IMR-90 (cell line): ENCODE results near the gene MYOCD. TPM values are rescaled to one million over a fixed set of nuclear protein-coding genes. Genes with fewer than 3 reads are reported as not detected.

Source experiments
- ATAC-seq: fragments of 200-7000 bp; cut with Tn5 transposase; 2 replicates; pipeline ENCODE4 v1.9.1; 2020; ENCODE audit warnings: low read depth, mild to moderate bottlenecking, moderate library complexity
- BruUV-seq: library from RNA; stranded (reverse); fragments of 400-500 nt; replicated peaks from 2 replicates; lab custom pipeline; 2021; lab: Mats Ljungman, UMichigan
- CTCF ChIA-PET: fragments of 300-600 bp; formaldehyde crosslinking; extraction: SDS; loops from one replicate; lab custom pipeline; 2021; ENCODE audit warnings: antibody characterized with exemption; lab: Yijun Ruan, JAX
- POLR2A ChIA-PET: fragments of 300-600 bp; sonication (Branson Sonifier 250); formaldehyde crosslinking; loops from one replicate; lab custom pipeline; 2022; ENCODE audit warnings: antibody characterized with exemption; ENCODE audit not compliant: unreplicated experiment; lab: Charles Lee
- DNase-seq: peaks from one replicate; pipeline ENCODE4 v3.0.0; 2013
- H2AFZ ChIP-seq: replicated peaks from 2 replicates; pipeline ENCODE3; 2013; ENCODE audit warnings: low read length, mild to moderate bottlenecking; ENCODE audit not compliant: poor library complexity
- H2AK5ac ChIP-seq: 2 replicates; pipeline ENCODE4 v1.6.1; 2013; ENCODE audit warnings: low read depth, low read length, inconsistent platforms
- H2AK9ac ChIP-seq: replicated peaks from 2 replicates; pipeline ENCODE3; 2013; ENCODE audit warnings: mild to moderate bottlenecking, low read depth, low read length, moderate library complexity; ENCODE audit not compliant: poor library complexity
- H2BK120ac ChIP-seq: 2 replicates; pipeline ENCODE4 v1.6.1; 2013; ENCODE audit warnings: low read depth, low read length, inconsistent platforms
- H2BK15ac ChIP-seq: 3 replicates; pipeline ENCODE4 v1.6.1; 2013; ENCODE audit warnings: low read depth, low read length, inconsistent platforms
- H2BK20ac ChIP-seq: 2 replicates; pipeline ENCODE4 v1.6.1; 2013; ENCODE audit warnings: low read depth, mild to moderate bottlenecking, inconsistent platforms, low read length, moderate library complexity
- H2BK5ac ChIP-seq: 2 replicates; pipeline ENCODE4 v1.6.1; 2013; ENCODE audit warnings: mild to moderate bottlenecking, low read depth, low read length, inconsistent platforms; ENCODE audit not compliant: poor library complexity, severe bottlenecking
- H3K14ac ChIP-seq: replicated peaks from 2 replicates; pipeline ENCODE4 v1.6.1; 2013; ENCODE audit warnings: low read depth, low read length, inconsistent platforms
- H3K18ac ChIP-seq: 2 replicates; pipeline ENCODE4 v1.6.1; 2013; ENCODE audit warnings: low read depth, low read length, control low read depth
- H3K23ac ChIP-seq: 2 replicates; pipeline ENCODE4 v1.6.1; 2013; ENCODE audit warnings: low read depth, low read length, inconsistent platforms
- H3K27ac ChIP-seq: 2 replicates; pipeline ENCODE4 v1.5.1; 2013; ENCODE audit warnings: mild to moderate bottlenecking, control low read depth, low read length; ENCODE audit not compliant: insufficient read depth
- H3K27me3 ChIP-seq: 2 replicates; pipeline ENCODE4 v1.6.1; 2013; ENCODE audit warnings: low read length; ENCODE audit not compliant: control insufficient read depth, insufficient read depth
- H3K36me3 ChIP-seq: 2 replicates; pipeline ENCODE4 v1.6.1; 2013; ENCODE audit warnings: low read length, mixed read lengths; ENCODE audit not compliant: control insufficient read depth, insufficient read depth
- H3K4ac ChIP-seq: 2 replicates; pipeline ENCODE4 v1.6.1; 2013; ENCODE audit warnings: low read depth, low read length, inconsistent platforms
- H3K4me1 ChIP-seq: 2 replicates; pipeline ENCODE4 v1.6.1; 2013; ENCODE audit warnings: low read length, mixed read lengths; ENCODE audit not compliant: control insufficient read depth, insufficient read depth
- H3K4me2 ChIP-seq: 2 replicates; pipeline ENCODE4 v1.6.1; 2013; ENCODE audit warnings: low read depth, mild to moderate bottlenecking, control low read depth, low read length, moderate library complexity
- H3K4me3 ChIP-seq: 2 replicates; pipeline ENCODE4 v1.5.1; 2013; ENCODE audit warnings: low read depth, mild to moderate bottlenecking, control low read depth, low read length, moderate library complexity; ENCODE audit not compliant: insufficient read depth
- H3K56ac ChIP-seq: 2 replicates; pipeline ENCODE4 v1.6.1; 2013; ENCODE audit warnings: low read length, inconsistent platforms; ENCODE audit not compliant: insufficient read depth; ENCODE audit errors: extremely low read depth
- H3K79me1 ChIP-seq, 2 experiments: 2 replicates each; pipeline ENCODE4 v1.6.1; 2013; ENCODE audit warnings: low read length in 2 of 2, inconsistent platforms in 1 of 2, low read depth in 1 of 2
- H3K9ac ChIP-seq: 2 replicates; pipeline ENCODE4 v1.6.1; 2013; ENCODE audit warnings: low read depth, low read length, control low read depth
- H3K9me1 ChIP-seq: 2 replicates; pipeline ENCODE4 v1.6.1; 2013; ENCODE audit warnings: low read length, inconsistent platforms; ENCODE audit not compliant: insufficient read depth
- H3K9me3 ChIP-seq: 2 replicates; pipeline ENCODE4 v1.6.1; 2013; ENCODE audit warnings: low read length; ENCODE audit not compliant: control insufficient read depth, insufficient read depth
- H4K20me1 ChIP-seq: 2 replicates; pipeline ENCODE4 v1.6.1; 2013; ENCODE audit warnings: low read length, inconsistent platforms; ENCODE audit not compliant: insufficient read depth
- H4K5ac ChIP-seq: 2 replicates; pipeline ENCODE4 v1.6.1; 2013; ENCODE audit warnings: mild to moderate bottlenecking, low read depth, low read length, control low read depth
- H4K8ac ChIP-seq, 2 experiments: 2 replicates each; pipeline ENCODE4 v1.6.1; 2013; ENCODE audit warnings: low read depth in 2 of 2, low read length in 2 of 2, control low read depth in 1 of 2, inconsistent platforms in 1 of 2
- H4K91ac ChIP-seq: 2 replicates; pipeline ENCODE4 v1.6.1; 2013; ENCODE audit warnings: low read depth, low read length, inconsistent platforms; ENCODE audit not compliant: insufficient read depth
- CEBPB ChIP-seq: IDR thresholded peaks from 2 replicates; pipeline ENCODE4 v1.6.1; 2012; ENCODE audit warnings: low read depth, low read length, improper control_type of control experiment
- FOS ChIP-seq: fragments of 150-350 bp; IDR thresholded peaks from 2 replicates; pipeline ENCODE4 v1.6.1; 2016; ENCODE audit warnings: low read depth, low read length
- WGBS, 2 experiments: methylation state at CpG; one replicate each; pipeline versions ENCODE4 v1.1.5 to v1.1.7; 2013; ENCODE audit warnings: missing lambda C conversion rate in 2 of 2; ENCODE audit not compliant: insufficient read length in 1 of 2; ENCODE audit errors: extremely low coverage in 2 of 2; 5-methylcytosine and 5-hydroxymethylcytosine counted together
- dilution Hi-C: fragments of 300-500 bp; cut with HindIII; formaldehyde crosslinking; loops from one replicate; pipeline ENCODE4 v1.14.3; 2018; ENCODE audit warnings: low sequenced_read_pairs; ENCODE audit not compliant: unreplicated experiment
- in situ Hi-C: fragments of 300-500 bp; cut with MboI; formaldehyde crosslinking; loops from 3 replicates; pipeline ENCODE4 v1.14.3; 2019; ENCODE audit warnings: low sequenced_read_pairs, inconsistent platforms, mixed read lengths
- intact Hi-C: fragments of 100-400 bp; cut with micrococcal nuclease; formaldehyde crosslinking; loops from 2 replicates; pipeline ENCODE4 v1.10.0; 2022
- polyA plus RNA-seq, 3 experiments: library from polyadenylated mRNA; depleted of rRNA; stranded (reverse); fragments of >200 nt; gene quantifications; 2 replicates each; pipeline ENCODE4 v1.2.3, GENCODE V29; 2012; ENCODE audit warnings: low replicate concordance in 1 of 3
- total RNA-seq: library from RNA; depleted of rRNA; stranded (reverse); fragments of >200 nt; gene quantifications from 2 replicates; pipeline ENCODE4 v1.2.3, GENCODE V29; 2012
- TF ChIP-seq, protein P1 (sequence below): fragments of 150-350 bp; IDR thresholded peaks from 2 replicates; pipeline ENCODE4 v1.6.1; 2017; ENCODE audit warnings: mild to moderate bottlenecking, antibody characterized with exemption, low read length, low read depth

Gene MYOCD
- total and polyA plus RNA-seq, 2 of the 4 experiments (the other 2 are of a cell fraction) = 10.6 to 20.1 TPM

DNA sequence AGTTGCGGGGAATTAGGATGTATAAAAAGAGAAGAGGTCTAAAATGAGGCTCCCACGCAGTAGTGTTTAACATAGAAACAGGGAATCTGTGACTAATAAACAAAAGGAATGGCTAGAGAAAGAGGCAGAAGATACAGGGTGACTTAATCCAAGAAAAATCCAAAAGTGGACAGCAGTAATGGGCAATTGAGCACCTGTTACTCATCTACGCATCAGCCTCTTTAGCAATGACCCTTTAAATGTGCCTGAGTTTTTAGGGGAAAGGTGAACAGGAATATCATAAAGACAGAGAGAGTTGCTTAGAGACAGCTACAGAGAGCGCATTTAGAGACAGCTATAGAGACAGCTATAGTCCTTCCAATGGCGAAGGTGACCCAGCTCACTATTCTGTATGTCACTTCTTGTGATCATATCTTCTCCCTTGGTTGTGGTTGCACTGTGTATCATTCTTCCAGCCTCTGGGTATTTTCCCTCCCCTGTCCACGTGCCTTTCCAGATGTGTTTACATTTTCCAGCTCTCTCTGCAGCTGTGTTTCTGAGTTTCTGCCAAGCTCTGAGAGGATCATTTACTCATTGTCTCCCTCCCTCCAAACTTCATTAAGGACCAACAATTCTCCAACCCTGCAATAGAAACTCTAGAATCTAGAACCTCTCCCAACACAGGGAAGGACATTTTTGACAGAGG, 61.5 kb downstream of the MYOCD start (continued):
- TF ChIP-seq, protein P1, sequence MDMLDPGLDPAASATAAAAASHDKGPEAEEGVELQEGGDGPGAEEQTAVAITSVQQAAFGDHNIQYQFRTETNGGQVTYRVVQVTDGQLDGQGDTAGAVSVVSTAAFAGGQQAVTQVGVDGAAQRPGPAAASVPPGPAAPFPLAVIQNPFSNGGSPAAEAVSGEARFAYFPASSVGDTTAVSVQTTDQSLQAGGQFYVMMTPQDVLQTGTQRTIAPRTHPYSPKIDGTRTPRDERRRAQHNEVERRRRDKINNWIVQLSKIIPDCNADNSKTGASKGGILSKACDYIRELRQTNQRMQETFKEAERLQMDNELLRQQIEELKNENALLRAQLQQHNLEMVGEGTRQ = peak; percentile 77
- peak; percentile 85 for TF ChIP-seq CEBPB

DNA sequence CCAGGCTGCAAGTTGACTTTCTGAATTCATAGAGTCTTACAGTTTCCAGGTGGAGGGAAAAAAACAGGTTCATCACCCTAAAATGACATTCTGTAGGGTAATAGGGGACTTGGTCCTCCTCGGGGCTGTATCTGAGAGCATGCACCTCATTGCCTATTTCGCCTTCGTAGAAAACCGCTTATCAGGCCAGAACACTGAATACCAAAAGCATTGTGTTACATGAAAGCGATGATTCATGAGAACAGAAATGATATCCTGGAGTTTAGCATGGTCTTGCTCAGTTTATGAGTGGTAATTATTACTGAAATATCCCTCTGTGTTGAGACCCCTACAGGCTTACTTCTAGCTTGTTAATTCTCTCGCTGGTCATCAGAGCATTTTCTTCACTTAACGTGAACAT, 62.2 kb downstream of the MYOCD start:
- Histone ChIP-seq H4K8ac (no peak overlapping the region), H3K4ac (peak overlapping the region; percentile 72), H2BK120ac (0 out of 2 replicates have a peak overlapping the region, but pooled peaks have one; percentile 58), H2BK15ac (no peak overlapping the region), H4K20me1 (peaks cover 11% of the 10 kb centered on the region; the same call in 1 of the 2 replicates), H2AK5ac (peak overlapping the region; percentile 9; the same call in 1 of the 2 replicates), H2BK20ac (peak overlapping the region; percentile 72), H3K9me1 (peaks cover 20% of the 10 kb centered on the region; the same call in 1 of the 2 replicates), H3K27me3 (no peaks in the 10 kb centered on the region), H2BK5ac (peak overlapping the region; percentile 50), H3K36me3 (peaks cover 14% of the 10 kb centered on the region), H3K23ac (no peak overlapping the region), H3K4me1 (peaks cover 19% of the 10 kb centered on the region), H3K9ac (no peak overlapping the region), H3K27ac (no peak overlapping the region; the same call in 1 of the 2 replicates), H3K14ac (no peak overlapping the region), H3K56ac (no peak overlapping the region), H3K4me3 (no peak overlapping the region), H3K4me2 (no peak overlapping the region), H2AK9ac (no peak overlapping the region), H2AFZ (no peak overlapping the region), H4K5ac (no peak overlapping the region), H3K79me1 (peaks cover 3 to 8% of the 10 kb centered on the region in 2 experiments; a peak in 1 of 4 replicates), H4K91ac (no peak overlapping the region; the same call in 1 of the 2 replicates), H3K18ac (peak overlapping the region; percentile 7), H3K9me3 (no peaks in the 10 kb centered on the region)
- in situ Hi-C loops (no loop called here), intact Hi-C loops (no loop called here), dilution Hi-C loops (no loop called here)
- WGBS, 2 experiments = 100% methylated on average over 2 of the region's 7 CpGs; no CpG with 5 or more reads in 1 of the 2 experiments
- no peak for ATAC-seq
- CTCF ChIA-PET = interaction anchor here (0.7 to 2.3 kb wide), 2 partner anchors 13 to 33 kb away, joined by 4 to 16 read pairs; no protein-coding TSS in a partner anchor
- no peak for TF ChIP-seq FOS
- no peak for TF ChIP-seq CEBPB
- POLR2A ChIA-PET = no interaction called here
- peak; percentile 66 for DNase-seq
- BruUV-seq = no TSS peak
